Activated CD4-positive, alpha-beta T cell treated with anti-CD3 and anti-CD28 coated beads, Interleukin-2, amount 50 U/mL, for 1 hour (primary cell): ENCODE measurements around the gene UTY.

Source experiments
- DNase-seq: peaks from one replicate; pipeline ENCODE4 v3.0.0-alpha.2; 2020

Gene UTY

DNA sequence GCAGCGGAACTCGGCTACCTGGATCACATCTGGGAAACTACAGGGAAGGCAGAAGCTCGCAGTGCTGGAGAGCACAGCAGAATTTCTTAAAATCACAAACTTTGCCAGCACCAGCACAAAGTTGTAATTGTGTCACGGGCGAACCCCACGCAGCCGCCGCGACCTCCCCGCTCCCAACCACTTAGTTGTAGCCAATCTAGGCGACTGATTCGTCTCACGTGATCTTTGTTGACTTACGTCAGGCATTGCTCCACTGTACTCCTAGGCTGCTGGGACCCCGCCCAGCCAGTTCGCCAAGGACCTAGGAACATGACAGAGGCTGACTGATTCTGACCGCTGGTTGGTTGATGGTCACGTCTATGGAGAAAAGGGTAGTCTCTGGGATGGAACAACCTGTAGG, at the start of gene UTY:
Gene UTY, minus strand, starts transcription at position 206 of the 400 bp plus-strand sequence. CDS start 368 bp downstream, outside the sequence.
- peak; percentile 60 for DNase-seq

DNA sequence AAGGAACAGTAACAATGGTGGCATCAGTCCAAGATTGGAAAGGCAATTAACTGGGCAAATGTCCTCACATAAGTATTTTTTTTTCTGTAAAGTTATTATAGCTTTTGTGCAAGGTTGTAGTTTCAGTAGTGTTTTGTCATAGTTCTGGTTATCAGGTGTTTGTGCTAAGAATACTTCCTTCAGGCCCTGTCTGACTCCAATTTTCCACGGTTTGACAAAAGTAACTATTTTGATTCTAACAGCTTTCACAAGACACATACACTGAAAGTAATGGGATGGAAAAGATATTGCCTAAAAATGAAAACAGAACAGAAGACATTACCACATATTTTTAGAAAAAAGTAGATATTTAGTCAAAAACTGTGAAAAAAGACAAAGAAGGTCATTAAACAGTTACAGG, 40.6 kb upstream of the UTY start:
- no peak for DNase-seq

DNA sequence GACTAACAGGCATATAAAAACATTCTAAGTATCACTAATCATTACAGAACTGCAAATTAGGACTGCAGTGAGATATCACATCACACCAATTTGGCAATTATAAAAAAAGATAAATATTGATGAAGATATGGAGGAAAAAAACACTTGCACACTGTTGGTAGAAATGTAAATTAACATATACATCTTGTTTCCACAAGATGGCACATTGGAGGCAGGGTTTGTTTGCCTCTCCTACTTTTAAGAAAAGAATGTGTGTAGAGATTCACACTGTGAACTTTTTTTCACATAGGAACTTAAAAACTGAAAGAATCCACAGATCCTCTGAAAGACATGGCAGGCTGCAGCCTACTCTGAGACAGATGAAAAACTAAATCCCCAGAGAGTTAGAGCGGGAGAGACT, 21.4 kb upstream of the UTY start:
- DNase-seq: no peak

DNA sequence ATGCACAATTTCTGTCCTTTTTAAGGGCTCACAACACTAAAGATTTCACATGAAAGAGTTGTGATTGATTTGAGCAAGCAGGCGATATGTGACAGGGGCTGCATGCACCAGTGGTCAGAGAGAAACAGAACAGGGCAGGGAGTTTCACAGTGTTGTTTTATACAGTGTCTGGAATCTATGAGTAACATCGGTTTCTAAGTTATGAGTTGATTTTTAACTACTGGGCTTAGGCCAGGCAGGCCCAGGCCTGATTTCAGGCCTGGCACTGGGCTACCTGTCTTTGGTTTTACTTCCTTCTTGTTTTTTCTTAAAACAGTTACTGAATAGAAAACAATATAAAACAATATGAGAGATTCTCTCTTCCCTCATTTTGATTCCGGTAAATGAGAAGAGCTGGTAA, 13.9 kb upstream of the UTY start:
- DNase-seq: no peak

DNA sequence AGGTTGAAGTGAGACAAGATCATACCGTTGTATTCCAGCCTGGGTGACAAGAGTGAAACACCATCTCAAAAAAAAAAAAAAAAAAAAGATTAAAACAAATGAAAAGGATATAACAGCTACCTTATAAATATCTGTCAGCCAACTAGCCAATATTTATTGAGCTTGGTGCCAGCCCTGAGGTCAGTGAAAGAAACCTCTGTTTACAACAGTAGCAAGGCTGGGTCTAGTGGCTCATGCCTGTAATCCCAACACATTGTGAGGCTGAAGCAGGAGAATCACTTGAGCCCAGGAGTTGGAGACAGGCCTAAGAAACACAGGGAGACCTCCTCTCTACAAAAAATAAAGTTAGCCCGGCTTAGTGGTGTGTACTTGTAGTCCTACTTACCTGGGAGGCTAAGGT, 12.6 kb upstream of the UTY start:
- DNase-seq: no peak

DNA sequence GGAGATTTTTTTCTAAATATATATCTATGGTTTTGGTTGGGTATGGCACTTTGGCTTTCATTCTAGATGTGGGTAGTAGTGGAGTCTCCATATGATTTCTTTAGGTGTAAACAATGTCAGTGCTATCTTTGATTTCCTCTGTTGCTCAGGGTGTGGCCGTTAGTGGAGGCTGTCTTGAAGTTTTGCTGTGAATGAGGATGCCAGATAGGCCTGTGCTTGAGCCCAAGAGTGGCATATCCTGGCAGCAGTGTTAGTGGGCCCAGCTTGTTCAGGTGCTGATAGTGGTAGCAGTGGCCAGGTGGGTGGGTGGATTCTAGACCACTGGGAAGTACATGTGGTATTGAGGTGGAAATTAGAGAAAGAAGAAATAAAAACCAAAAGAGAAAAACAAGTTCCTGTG, 8.9 kb upstream of the UTY start:
- no peak for DNase-seq

DNA sequence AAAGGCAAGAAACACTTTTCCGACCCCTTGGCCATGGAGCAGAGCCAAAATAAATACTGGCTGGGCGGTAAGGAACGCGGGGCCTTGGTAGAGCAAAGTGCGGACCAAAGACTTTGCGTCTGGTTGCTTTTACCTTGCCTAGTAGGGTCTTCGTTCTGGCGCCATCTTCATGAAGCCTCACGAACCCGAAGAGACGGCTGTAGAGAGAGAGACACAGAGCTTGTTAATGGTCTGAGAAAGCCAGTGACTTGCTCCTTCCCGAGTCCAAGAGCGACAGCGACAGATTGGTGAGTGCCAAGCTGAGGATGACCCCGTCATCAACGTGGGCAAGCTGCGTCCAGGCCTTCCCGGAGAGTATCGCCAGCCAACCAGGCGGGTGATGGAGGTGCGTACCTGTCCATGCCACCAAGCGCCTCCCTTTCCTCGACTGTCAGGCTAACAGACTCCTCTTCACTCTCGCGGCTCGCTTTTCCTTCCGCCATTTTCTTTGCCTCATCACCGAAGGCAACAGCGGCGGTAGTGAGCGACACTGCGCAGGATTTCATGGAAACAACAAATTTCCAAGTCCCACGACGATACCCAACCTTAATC, 617 bp downstream of the UTY start:
- DNase-seq: peak; percentile 61

DNA sequence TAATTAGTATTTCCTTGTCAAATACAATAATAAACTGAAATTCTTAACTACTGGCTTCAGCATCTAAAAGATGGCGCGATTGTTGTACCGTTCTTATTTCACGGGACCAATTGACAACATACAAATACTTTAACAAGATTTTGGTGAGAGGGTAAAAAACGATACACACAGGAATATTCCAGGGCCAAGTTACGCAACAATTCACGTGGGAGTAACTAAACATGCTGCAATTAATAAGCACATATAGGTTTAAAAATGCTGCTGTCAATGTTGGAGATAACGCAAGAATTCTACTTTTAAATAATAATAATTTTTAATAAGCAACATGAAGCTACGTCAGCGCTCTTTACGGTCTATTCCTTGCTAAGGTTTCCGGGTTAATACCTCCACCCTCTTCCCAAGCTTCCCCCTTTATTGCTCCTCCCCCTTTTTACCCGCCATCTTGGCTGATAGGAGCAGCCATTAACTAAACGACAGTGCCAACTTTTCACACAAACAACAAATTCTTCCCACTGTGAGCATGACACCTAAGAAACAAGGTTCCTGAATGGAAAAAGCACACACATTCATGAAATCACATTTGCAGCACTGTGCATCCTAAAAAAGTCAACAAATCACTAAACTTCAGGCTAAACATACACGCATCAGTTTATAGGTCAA, 1.6 kb downstream of the UTY start:
- DNase-seq: peak; percentile 8

DNA sequence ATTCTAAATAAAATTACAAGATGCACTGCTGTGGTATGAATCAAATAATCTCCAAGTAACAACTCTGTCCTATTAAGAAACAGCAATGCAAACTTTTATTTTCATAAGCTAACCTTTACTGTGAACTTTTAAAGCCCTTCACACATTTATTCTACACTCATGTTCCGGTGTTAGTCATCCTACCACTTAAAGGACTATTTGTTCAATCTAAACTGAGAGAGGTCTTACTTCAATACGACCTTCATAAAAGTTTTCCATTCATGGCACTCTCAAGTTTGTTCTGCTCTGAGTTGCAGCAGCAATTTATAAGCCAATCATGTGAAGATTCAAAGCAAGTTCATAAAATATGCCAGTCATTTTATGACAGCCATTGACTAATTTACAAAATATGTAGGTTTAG, 4.8 kb downstream of the UTY start:
- DNase-seq: no peak

DNA sequence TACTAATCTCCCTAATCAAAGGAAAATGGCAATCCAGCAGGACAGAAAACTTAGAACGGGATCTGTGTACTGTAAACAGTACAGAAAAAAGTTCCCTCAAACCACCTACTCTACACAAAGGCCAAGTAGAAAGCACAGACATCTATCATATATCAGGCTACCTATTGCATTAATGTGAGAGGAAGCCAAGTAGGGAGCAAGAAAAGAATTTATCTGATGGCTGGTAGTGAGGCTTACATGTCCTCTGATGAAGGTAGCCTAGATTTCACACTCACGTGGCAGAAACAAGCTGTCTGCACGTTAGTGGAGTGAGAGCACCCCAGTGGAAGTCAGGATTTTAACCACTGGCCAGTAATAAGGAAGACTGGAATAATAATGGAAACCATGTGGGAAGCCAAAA, 28.3 kb downstream of the UTY start:
- DNase-seq: no peak

DNA sequence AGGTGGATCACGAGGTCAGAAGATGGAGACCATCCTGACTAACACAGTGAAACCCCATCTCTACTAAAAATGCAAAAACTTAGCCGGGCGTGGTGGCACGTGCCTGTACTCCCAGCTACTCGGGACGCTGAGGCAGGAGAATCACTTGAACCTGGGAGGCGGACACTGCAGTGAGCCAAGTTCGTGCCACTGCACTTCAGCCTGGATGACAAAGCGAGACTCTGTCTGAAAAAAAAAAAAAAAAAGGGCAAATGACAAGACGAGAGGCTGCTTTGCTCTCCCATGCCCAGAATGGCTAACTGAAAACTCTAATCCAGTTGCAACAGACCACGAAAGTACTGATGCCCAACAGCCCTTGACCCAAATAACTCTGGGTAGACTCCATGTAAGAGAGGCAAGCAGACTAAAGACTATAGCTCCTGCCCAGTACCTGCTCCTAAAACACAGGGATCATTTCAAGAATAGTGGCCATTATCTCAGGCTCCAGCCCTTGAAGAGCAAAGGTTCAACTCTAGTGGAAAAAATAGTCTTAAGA, 29.2 kb downstream of the UTY start:
- no peak for DNase-seq

DNA sequence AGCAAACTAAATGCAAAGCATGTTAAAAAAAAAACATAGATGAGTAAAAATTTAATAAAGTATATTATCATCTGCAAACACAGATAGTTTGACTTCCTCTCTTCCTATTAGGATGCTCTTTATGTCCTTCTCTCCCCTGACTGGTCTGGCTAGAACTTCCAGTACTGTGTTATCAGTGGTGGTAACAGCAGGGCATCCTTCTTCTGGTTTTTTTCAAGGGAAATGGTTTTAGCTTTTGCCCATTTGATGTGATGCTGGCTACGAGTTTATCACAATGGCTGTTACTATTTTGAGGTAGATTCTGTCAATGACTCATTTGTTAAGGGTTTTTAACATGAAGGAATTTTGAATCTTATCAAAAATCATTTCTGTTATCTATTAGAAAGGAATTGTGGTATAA, 34.3 kb downstream of the UTY start:
- no peak for DNase-seq

DNA sequence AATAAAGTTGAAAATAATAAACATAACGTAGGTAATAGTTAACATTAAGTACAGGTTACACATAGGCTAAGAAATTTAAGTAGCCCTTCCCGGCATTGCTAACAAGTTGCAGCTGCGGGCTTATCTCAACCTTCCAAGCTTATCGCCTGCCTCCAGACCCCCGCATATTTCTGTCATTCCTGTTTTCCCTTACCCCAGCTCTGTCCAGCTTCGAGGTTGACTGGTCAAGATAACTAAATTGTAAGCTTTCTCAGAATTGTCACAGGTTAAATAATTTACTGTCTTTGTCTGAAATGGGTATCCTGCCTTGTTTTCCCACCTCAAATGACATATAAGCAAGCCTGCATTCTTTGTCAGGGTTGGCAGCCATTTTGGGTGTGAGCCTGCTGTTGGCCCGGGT, 36.7 kb downstream of the UTY start:
- no peak for DNase-seq

DNA sequence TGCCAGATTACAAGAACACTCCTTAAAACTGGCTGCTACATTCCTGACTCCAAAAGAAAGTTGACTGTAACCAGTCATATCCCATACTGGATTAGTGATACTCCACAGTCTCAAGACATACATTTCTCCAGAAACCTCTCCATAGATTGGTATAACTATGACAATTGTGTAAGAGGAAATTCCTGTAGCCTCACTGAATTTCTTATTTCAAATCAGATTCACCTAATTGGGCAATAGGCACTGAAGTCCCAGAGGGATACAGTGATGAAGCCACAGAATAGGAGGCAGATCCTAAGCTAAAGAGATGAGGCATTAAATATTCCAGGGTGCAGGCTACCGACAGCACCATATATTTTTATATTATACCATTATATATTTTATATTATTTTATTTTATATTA, 39.0 kb downstream of the UTY start:
- DNase-seq: no peak

DNA sequence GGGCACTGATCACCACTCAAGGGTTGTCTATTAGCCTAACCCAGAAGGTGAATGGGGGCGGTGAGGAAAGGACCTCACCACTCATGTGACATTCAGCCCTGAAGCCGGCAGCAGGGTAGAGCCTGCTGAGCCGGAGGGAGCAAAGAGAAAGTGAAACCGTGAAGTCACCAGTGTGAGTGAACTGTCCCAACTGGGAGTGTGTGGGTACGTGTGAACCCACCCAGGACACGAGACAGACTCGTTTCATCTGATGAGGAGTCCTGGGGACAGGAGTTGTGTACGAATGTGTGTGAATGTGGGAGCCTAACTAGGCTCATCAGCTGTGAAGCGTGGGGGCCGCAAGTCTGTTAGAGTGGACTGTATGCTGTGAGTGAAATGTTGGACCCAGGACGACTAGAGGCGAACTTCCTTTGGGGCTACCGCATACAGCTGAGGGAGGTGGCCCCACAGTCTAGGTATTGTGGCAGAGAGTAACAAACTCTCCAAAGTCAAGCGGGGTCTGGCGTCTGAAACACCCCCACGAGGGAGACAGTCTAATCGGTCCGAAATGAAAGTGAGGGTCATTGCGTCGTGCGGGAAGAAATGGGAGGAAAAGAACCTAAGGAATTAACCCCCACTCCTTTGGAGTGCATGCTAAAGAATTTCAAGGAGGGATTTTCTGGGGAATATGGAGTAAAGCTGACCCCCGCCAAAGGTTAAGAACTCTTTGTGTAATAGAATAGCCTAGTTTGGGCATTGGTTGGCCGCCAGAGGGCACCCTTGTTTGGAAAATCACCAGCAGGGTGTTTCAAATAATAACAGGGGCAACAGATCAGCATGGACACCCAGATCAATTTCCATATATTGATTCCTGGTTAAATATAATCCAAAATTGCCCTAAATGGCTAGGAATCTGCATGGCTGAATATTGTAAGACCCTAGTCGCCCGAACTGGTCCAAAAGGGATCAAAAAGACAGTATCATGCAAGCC, 43.6 kb downstream of the UTY start:
- peak; percentile 64 for DNase-seq

DNA sequence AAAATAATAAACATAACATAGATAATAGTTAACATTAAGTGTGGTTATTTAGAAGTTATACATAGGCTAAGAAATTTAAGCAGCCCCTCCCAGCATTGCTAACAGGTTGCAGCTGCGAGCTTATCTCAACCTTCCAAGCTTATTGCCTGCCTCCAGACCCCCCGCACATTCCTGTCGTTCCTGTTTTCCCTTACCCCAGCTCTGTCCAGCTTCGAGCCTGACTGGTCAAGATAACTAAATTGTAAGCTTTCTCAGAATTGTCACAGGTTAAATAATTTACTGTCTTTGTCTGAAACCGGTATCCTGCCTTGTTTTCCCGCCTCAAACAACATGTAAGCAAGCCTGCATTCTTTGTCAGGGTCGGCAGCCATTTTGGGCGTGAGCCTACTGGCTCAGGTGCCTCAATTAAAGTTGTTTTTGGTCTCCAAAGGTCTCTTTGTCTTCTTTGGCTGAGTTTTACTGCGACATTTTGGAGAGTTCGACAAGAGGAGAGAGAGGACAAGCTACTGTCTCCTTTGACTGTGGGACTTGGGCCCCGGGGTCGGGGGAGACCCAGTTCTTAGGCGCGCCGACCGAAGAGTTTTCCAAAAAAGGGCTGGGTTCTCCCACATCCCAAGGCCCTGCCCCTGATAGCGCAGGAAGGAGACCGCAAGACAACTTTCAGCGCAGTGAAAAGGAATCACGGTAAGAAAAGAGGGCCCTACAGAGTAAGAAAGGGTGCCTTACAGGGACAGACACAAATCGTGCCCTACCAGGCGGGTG, 44.4 kb downstream of the UTY start:
- no peak for DNase-seq

DNA sequence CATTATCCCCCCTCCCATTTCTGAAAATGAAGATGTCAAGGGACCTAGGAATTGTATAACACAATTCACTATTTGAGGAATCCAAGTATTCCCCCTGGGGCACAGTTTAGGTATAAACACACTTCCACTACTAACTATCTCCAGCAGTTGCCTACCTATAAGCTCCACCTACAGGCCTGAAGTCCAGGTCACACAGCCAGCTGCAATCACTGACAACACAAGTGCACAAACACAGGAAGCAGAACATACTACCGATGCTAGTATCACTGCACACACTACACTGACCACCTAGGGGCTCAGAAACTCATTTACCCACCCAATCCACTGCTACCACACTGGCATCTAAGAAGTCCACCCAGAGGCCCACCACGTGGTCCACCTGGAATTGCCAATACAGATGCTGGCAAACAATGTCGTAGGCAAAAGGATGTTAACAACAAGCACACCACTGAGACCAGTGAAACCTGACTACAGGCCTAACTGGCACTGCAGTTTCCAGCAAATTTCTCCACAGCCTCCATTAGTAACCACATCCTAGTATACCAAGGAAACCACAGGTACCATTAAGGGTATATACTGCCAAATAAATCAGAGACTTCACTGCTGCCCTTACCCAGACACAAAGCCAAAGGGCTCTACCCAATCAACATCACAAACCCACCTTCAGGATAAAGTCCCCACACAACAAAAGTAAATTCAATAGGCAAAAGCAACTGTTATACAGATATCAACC, 47.4 kb downstream of the UTY start:
- no peak for DNase-seq

DNA sequence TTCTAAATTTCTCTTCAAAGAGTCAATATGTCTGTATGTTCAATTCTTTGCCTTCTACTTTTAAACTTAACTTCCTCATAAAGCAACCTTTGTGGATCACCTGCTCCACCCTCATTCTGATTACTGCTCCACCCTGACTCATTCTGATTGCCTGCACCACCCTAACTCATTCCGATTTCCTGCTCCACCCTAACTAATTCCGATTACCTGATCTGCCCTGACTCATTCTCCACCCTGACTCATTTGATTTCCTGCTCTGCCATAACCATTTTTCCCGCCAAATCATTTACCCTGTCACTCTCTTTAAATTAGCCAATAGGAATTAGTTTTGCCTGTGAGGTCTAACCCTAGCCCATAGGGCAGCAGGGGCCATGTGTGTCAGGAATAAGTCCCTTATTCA, 50.3 kb downstream of the UTY start:
- no peak for DNase-seq

DNA sequence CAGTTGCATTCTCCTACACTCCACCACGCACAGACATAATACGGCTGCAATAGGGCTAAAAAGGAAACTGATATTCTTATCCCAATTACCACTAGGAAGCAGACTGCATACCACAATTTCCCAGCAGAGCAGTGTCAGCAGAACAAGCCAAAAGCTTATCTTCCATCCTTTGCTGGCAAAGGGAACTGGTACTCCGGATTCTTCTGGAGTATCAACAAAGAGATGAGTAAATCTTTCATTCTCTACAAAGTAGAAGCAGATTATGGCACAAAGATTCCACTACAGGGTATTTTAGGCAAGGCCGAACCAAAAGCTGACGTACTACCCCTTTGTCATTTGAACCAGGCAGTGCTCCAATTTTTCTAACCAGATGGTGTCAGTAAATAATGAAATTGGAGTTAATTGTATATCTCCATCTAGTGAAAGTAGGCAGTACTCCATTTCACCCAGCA, 56.5 kb downstream of the UTY start:
- DNase-seq: no peak

DNA sequence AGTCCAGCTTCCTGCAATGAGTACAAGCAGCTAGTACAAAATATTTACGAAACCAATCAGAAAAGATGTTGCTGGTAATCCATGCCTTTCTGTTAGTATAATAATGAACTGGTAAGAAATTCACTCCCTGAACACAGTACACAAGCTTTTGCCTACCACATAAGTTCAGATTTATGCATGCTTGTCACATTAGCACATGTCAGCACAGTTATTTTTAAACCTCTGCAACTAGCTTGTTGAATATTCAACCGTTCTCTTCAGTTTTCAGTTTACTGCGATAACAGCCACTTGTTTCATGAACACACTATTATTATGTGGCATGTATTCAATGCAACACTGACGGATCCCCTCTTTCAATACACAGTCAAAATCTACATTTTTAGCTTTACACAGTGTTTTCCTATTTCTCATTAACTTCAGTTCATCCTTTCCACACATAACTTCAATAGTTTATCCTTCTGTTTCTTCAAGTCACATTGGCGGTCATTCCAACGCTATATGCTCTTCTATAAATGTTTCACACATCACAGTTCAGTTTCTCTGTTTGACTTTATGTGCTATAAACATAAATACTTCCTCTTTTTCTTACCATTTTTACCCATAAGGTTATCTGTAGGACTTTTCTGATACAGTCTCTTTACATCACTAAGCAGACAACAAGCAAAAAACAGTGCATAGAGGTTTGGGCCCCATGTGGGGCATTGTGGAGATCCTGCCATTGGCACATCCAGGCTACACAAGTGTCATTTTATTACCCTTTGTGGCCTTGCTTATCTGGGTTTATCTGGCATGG, 62.8 kb downstream of the UTY start:
- no peak for DNase-seq

DNA sequence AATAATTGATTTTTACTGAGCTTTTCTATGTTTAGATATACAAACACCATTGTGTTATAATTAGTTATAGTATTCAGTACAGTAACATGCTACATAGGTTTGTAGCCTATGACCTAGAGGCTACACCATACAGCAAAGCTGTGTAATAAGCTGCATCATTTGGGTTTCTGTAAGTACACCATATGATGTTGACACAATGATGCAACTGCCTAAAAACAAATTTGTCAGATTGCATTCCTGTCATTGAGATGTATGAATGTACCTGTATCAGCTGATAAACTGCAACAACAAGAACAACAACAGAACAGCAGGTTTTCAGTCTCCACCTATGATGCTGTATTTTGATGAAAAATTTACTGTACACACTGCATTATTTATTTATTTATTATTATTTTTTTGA, 64.3 kb downstream of the UTY start:
- DNase-seq: no peak
